VCaP (cell line): ENCODE measurements around the gene OCEL1.
A peak's percentile ranks its signal among the peaks of the same experiment; 100 is the strongest.

Source experiments
- H3K27ac ChIP-seq: fragments of 450-650 bp; 2 replicates; pipeline ENCODE4 v1.5.1; 2017
- TF ChIP-seq, protein P1 (sequence below): fragments of 450-650 bp; conservative IDR thresholded peaks from 2 replicates; pipeline ENCODE4 v1.5.1; 2017; ENCODE audit warnings: mild to moderate bottlenecking, moderate library complexity

The OCEL1 gene

DNA sequence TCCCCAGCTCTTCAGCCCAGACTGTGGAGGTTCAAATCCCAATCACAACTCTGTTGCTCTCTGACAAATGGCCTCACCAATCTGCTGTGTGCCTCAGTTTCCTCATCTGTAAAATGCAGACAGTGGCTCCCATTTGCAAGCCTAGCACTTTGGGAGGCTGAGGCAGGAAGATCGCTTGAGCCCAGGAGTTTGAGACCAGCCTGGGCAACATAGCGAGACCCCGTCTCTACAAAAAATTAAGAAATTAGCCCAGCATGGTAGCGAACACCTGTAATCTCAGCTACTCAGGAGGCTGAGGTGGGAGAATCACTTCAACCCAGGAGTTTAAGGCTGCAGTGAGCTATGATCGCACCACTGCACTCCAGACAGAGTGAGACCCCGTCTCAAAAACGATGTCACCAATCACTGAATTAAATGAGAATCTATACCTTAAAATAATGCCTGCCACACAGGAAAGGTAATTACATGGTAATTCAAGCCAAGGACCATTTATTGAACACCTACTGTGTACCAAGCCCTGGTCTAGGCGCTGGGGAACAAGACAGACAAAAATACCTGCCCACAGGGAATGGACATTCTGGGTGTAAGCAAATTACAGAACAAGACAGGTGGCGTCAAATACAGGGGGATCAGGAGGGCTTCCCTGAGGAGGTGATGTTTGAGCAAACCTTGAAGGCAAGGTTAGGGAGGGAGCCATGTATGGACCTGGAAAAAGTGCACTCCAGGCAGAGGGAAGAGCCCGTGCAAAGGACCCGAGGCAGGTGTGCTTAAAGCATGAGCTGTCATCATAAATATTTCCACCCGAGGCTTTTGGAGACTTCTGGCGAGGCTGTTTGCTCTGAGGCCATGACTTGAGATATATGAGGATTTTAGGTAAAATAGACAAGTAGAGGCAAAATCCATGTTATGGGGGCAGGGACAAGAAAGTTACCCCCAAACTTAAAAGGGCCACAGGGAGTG lies 12.0 kb downstream of the OCEL1 start:
- peak overlapping the region; percentile 95 for H3K27ac ChIP-seq
- TF ChIP-seq, protein P1, sequence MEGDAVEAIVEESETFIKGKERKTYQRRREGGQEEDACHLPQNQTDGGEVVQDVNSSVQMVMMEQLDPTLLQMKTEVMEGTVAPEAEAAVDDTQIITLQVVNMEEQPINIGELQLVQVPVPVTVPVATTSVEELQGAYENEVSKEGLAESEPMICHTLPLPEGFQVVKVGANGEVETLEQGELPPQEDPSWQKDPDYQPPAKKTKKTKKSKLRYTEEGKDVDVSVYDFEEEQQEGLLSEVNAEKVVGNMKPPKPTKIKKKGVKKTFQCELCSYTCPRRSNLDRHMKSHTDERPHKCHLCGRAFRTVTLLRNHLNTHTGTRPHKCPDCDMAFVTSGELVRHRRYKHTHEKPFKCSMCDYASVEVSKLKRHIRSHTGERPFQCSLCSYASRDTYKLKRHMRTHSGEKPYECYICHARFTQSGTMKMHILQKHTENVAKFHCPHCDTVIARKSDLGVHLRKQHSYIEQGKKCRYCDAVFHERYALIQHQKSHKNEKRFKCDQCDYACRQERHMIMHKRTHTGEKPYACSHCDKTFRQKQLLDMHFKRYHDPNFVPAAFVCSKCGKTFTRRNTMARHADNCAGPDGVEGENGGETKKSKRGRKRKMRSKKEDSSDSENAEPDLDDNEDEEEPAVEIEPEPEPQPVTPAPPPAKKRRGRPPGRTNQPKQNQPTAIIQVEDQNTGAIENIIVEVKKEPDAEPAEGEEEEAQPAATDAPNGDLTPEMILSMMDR = no peak

DNA sequence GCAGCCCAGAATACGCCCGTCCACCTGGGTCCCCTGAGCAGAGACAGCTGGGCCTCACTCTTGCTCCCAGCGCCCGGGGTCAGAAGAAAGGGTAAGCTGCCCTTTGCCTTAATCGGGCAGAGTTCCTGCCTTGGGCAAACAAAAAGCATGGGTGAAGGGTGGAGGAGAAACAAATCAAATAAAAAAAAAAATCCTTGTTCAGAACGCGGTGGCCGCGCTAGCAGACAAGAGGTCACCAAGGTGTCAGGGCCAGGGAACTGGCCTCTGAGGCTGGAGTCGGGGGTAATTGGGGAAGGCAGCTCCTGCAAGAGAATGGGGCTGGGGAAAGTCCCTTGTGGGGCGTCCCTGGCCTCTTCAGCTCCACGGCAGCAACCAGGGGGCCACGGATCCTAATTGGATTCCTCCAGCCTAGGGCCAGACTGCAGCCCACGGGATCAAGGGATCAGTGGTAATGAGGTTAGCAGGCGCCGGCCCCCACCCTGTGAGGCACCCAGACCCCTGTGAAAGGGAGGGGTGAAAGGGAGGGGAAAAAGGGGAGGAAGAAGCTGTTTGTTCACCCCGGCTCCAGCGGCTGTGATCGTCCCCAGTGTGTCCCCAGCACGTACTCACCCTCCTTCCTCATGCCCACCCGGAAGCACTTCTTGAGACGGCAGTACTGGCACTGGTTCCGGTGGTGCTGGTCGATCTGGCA lies 14.2 kb downstream of the OCEL1 start:
- TF ChIP-seq, protein P1 = no peak
- H3K27ac ChIP-seq = peak overlapping the region; percentile 23; the same call in 1 of the 2 replicates

DNA sequence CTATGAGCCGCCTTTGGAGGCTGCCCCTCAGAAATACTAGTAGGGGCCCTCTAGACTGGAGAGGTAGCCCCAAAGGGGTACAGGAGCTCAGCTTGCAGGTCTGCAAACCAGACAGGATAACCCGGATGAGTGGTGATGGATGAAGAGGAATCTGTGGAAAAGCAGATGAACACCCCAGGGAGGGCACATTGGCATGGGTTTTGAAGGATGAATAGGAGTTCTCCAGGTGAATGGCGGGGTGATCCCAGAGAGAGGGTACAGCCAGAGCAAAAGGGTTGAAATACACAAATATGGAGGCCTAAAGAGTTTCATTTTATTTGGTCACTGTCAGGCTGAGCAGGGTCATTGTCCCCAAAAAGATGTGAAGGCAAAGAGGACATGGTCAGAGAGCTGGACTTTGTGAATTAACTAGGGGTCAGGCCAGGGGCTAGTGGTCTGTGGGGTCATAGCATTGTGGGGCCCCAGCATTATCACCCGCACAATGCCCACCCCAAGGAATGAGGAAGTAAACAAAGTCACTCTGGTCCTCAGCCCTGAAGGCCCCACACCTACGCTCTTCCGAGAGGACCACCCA lies 14.9 kb downstream of the OCEL1 start:
- H3K27ac ChIP-seq = no peak overlapping the region
- TF ChIP-seq, protein P1 = no peak

DNA sequence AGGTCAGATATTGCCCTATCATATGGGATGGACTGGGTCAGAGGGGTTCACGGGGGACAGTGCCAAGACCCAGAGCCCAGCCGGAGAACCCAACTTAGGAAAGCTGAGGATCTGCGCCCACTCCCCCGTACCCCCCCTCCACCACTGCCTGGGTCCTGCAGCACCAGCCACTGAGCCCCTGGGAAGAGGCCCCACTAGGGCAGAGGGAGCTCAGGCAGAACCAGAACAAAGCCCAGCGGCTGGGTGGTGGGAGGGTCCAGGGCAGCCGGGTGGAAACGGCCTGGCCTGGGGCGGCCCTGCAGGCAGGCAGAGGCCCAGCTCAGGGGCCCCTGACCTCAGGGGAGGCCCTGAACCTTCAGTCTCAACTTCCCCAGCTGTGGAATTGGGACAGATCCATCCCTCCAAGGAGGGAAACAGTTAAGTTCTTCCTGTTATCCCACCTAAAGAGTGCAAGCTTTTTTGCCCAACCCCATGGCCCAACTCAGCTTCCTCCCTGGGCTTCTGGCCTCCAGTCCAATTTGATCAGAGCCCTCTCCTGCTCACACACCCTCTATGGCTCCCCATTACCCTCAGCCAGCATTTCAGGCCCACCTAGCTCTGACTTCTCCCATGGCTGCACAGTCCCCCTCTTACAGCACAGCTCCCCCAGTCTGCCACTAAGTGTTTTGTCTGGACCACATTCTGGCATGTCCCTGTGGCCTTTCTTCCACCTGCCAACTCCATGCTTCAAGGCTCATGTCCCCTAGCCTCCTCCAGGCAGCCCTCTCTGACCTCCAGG lies 16.6 kb downstream of the OCEL1 start:
- H3K27ac ChIP-seq = peak overlapping the region; percentile 93
- TF ChIP-seq, protein P1 = no peak

DNA sequence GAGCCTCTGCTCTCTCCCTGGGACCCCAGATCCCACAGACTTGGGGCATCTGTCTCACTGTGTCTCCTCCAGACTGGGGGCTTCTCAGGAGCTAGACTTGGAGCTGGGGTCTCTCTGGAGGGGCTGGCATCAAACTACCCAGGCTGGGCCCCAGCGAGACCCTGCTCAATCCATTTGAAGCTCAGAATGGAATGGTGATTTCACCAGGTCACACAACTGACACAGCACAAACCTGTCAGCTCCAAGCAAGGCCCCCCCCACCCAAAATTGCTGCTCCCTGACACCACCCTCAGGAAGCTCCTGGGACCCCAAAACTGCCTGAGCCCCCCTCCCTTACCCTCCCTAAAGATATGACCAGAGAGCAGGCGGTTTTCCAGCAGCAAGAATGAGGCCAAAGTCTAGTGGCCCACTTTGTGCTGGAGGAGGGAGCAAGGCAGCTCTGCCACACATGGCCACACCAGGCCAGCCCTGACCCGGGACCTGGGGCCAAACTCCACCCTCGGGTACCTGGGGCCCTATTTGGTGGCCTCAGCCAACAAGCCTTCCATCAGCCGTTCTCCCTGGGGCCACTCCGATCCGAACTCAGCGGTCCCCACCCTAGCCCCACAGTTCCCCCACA lies 17.3 kb downstream of the OCEL1 start:
- TF ChIP-seq, protein P1 = no peak
- peak overlapping the region; percentile 93 for H3K27ac ChIP-seq

DNA sequence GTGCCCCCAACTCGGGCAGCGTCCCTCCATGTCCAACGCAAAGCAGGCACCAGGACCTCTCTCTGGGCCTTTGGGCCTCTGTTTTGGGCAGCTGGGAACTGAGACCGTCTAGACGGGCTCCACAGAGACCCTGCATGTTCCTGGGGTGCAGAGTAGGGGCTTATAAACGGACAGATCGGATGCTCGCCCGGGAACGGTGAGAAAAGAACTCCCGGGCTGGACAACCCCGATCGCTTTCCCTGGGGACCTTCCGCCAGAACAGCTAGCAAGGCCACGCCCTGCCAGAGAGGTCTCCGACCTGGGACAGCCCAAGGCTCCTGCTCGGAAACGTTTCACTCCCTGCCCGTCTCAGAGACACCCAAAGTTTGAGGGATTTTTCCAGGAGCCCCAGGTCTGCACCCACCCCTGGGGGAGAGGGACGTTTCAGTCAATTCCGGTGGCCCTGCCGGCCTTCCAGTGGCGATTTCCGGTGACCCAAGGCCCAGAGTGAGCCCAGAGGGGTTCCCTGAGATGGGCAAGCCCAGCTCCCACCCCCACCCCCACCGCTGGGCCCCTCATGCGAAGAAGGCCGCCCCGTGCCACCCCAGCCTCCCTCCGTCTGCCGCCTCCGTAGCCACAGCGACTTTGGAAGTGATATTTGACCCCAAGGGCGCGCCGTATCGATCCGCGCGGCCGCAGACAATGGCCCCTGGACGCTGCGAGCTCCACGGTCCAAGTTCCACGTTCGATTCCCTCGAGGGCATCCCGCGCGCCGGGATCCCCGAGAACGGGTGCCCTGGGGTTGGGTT lies 18.0 kb downstream of the OCEL1 start:
- TF ChIP-seq, protein P1 = no peak
- H3K27ac ChIP-seq = peak overlapping the region; percentile 93
